BLaER1 treated with 17β-estradiol and CSF1 and Interleukin-3, amounts not matched to agents 10 nM and 100 nM (cell line): Measurements from ENCODE around the gene UXS1.

ENCODE experiments used
- H3K27ac ChIP-seq, 11 experiments: shearing (Covaris generic); formaldehyde crosslinking; 2 replicates each; pipeline ENCODE4 v1.8.1; 2022
- H3K27me3 ChIP-seq, 11 experiments: shearing (Covaris generic); formaldehyde crosslinking; 2 replicates each; pipeline ENCODE4 v1.8.1; 2022
- H3K36me3 ChIP-seq, 11 experiments: shearing (Covaris generic); formaldehyde crosslinking; 2 replicates each; pipeline ENCODE4 v1.8.1; 2022
- H3K4me1 ChIP-seq, 10 experiments: shearing (Covaris generic); formaldehyde crosslinking; 2 replicates each; pipeline ENCODE4 v1.8.1; 2022
- H3K4me2 ChIP-seq, 11 experiments: shearing (Covaris generic); formaldehyde crosslinking; 2 replicates each; pipeline ENCODE4 v1.8.1; 2022
- H3K4me3 ChIP-seq, 10 experiments: shearing (Covaris generic); formaldehyde crosslinking; 2 replicates each; pipeline ENCODE4 v1.8.1; 2022
- H3K9ac ChIP-seq, 11 experiments: shearing (Covaris generic); formaldehyde crosslinking; 2 replicates each; pipeline ENCODE4 v1.8.1; 2022
- H3K9me3 ChIP-seq, 11 experiments: shearing (Covaris generic); formaldehyde crosslinking; replicated peaks in 1 of 11; 2 replicates each; pipeline ENCODE4 v1.8.1; 2022
- H4K20me1 ChIP-seq, 11 experiments: shearing (Covaris generic); formaldehyde crosslinking; 2 replicates each; pipeline ENCODE4 v1.8.1; 2022
- Cebpa-rat ChIP-seq, 11 experiments: shearing (Covaris generic); IDR thresholded peaks; 2 replicates each; pipeline ENCODE4 v1.8.1; 2022

The UXS1 gene

GRCh38 chr2:106095478-106096298 is 98.4 kb downstream of the UXS1 start:
- TF ChIP-seq Cebpa-rat (IDR thresholded peaks at IDR 0.05): no peak
- H3K4me2 ChIP-seq: peak overlapping the region; percentile 15 to 68 (median 53); a peak in 19 of 22 replicates

GRCh38 chr2:106094131-106094841 is 99.8 kb downstream of the UXS1 start:
- H3K9me3 ChIP-seq: peaks cover 0 to 29% (median 8%) of the 10 kb centered on the region in 11 experiments; a peak in 8 of 22 replicates
- no peak overlapping the region for H3K4me3 ChIP-seq
- H3K9ac ChIP-seq: no peak overlapping the region
- TF ChIP-seq Cebpa-rat (IDR thresholded peaks at IDR 0.05): no peak
- H3K4me1 ChIP-seq: peaks cover 16 to 38% (median 33%) of the 10 kb centered on the region in 10 experiments
- H3K27ac ChIP-seq: no peak overlapping the region
- H3K27me3 ChIP-seq: no peaks in the 10 kb centered on the region
- no peak overlapping the region for H3K4me2 ChIP-seq
- H3K36me3 ChIP-seq: peaks cover 60 to 100% (median 97%) of the 10 kb centered on the region in 11 experiments
- H4K20me1 ChIP-seq: peaks cover 0 to 31% (median 13%) of the 10 kb centered on the region in 11 experiments; a peak in 14 of 22 replicates

More at GRCh38 chr2:106095478-106096298, 98.4 kb downstream of the UXS1 start:
- Histone ChIP-seq H3K27me3 (no peaks in the 10 kb centered on the region), H3K9ac (peak overlapping the region in 2 of 11 experiments; percentile 12 to 23; a peak in 4 of 22 replicates), H3K4me1 (peaks cover 16 to 38% (median 33%) of the 10 kb centered on the region in 10 experiments), H4K20me1 (peaks cover 0 to 44% (median 13%) of the 10 kb centered on the region in 11 experiments; a peak in 14 of 22 replicates), H3K36me3 (peaks cover 74 to 100% (median 98%) of the 10 kb centered on the region in 11 experiments), H3K4me3 (no peak overlapping the region), H3K27ac (peak overlapping the region in 9 of 11 experiments; percentile 15 to 57 (median 36); a peak in 12 of 22 replicates), H3K9me3 (peaks cover 0 to 18% (median 0%) of the 10 kb centered on the region in 11 experiments; a peak in 5 of 22 replicates)

GRCh38 chr2:106090916-106091618 is 103.0 kb downstream of the UXS1 start:
- no peak overlapping the region for H3K9ac ChIP-seq
- peaks cover 9 to 17% (median 10%) of the 10 kb centered on the region in 10 experiments for H3K4me1 ChIP-seq

GRCh38 chr2:106089611-106090010 is 104.5 kb downstream of the UXS1 start:
- no peak overlapping the region for H3K27ac ChIP-seq
- no peaks in the 10 kb centered on the region for H3K27me3 ChIP-seq
- H3K9ac ChIP-seq: no peak overlapping the region
- TF ChIP-seq Cebpa-rat (IDR thresholded peaks at IDR 0.05): no peak
- H3K4me2 ChIP-seq: no peak overlapping the region
- peaks cover 0 to 31% (median 8%) of the 10 kb centered on the region in 11 experiments; a peak in 8 of 22 replicates for H3K9me3 ChIP-seq
- peaks cover 36 to 54% (median 51%) of the 10 kb centered on the region in 11 experiments for H3K36me3 ChIP-seq
- peaks cover 0 to 6% (median 0%) of the 10 kb centered on the region in 10 experiments; a peak in 5 of 20 replicates for H3K4me1 ChIP-seq
- H3K4me3 ChIP-seq: no peak overlapping the region
- peaks cover 0 to 7% (median 0%) of the 10 kb centered on the region in 11 experiments; a peak in 1 of 22 replicates for H4K20me1 ChIP-seq

More at GRCh38 chr2:106090916-106091618, 103.0 kb downstream of the UXS1 start:
- peaks cover 0 to 31% (median 8%) of the 10 kb centered on the region in 11 experiments; a peak in 8 of 22 replicates for H3K9me3 ChIP-seq
- H3K4me3 ChIP-seq: no peak overlapping the region
- H4K20me1 ChIP-seq: peaks cover 0 to 12% (median 0%) of the 10 kb centered on the region in 11 experiments; a peak in 2 of 22 replicates
- H3K27ac ChIP-seq: no peak overlapping the region
- no peaks in the 10 kb centered on the region for H3K27me3 ChIP-seq
- no peak for TF ChIP-seq Cebpa-rat (IDR thresholded peaks at IDR 0.05)
- H3K36me3 ChIP-seq: peaks cover 38 to 68% (median 66%) of the 10 kb centered on the region in 11 experiments
- no peak overlapping the region for H3K4me2 ChIP-seq

- Histone ChIP-seq H3K27me3 (no peaks in the 10 kb centered on the region), H3K4me3 (no peak overlapping the region), H3K9me3 (peaks cover 0 to 13% (median 5%) of the 10 kb centered on the region in 11 experiments; a peak in 8 of 22 replicates), H3K27ac (no peak overlapping the region), H3K36me3 (peaks cover 0 to 11% (median 10%) of the 10 kb centered on the region in 11 experiments; a peak in 13 of 22 replicates), H3K9ac (no peak overlapping the region), H3K4me1 (no peaks in the 10 kb centered on the region), H3K4me2 (no peak overlapping the region), H4K20me1 (no peaks in the 10 kb centered on the region)
- no peak for TF ChIP-seq Cebpa-rat (IDR thresholded peaks at IDR 0.05)
These were observed 108.7 kb downstream of the UXS1 start for GRCh38 chr2:106085181-106085940.

- H3K4me3 ChIP-seq: no peak overlapping the region
- peaks cover 0 to 3% (median 0%) of the 10 kb centered on the region in 11 experiments; a peak in 1 of 22 replicates for H3K9me3 ChIP-seq
- H3K4me2 ChIP-seq: no peak overlapping the region
- H3K27ac ChIP-seq: no peak overlapping the region
- no peaks in the 10 kb centered on the region for H4K20me1 ChIP-seq
- H3K36me3 ChIP-seq: no peaks in the 10 kb centered on the region
- no peak for TF ChIP-seq Cebpa-rat (IDR thresholded peaks at IDR 0.05)
- H3K4me1 ChIP-seq: no peaks in the 10 kb centered on the region
- no peak overlapping the region for H3K9ac ChIP-seq
- no peaks in the 10 kb centered on the region for H3K27me3 ChIP-seq
These were observed 113.1 kb downstream of the UXS1 start for GRCh38 chr2:106080959-106081358.

- Histone ChIP-seq H3K4me2 (no peak overlapping the region), H3K36me3 (no peaks in the 10 kb centered on the region), H3K4me3 (no peak overlapping the region), H3K9ac (no peak overlapping the region), H3K27ac (no peak overlapping the region), H3K9me3 (peaks cover 0 to 4% (median 0%) of the 10 kb centered on the region in 11 experiments; a peak in 2 of 22 replicates), H3K4me1 (peaks cover 8 to 12% (median 10%) of the 10 kb centered on the region in 10 experiments; a peak in 19 of 20 replicates), H4K20me1 (no peaks in the 10 kb centered on the region), H3K27me3 (no peaks in the 10 kb centered on the region)
- no peak for TF ChIP-seq Cebpa-rat (IDR thresholded peaks at IDR 0.05)
These were observed 116.0 kb downstream of the UXS1 start for GRCh38 chr2:106078096-106078495.

GRCh38 chr2:106076941-106077340 is 117.2 kb downstream of the UXS1 start:
- Histone ChIP-seq H3K4me3 (no peak overlapping the region), H3K27me3 (no peaks in the 10 kb centered on the region), H3K4me2 (no peak overlapping the region), H3K9ac (no peak overlapping the region), H3K9me3 (peaks cover 0 to 4% (median 0%) of the 10 kb centered on the region in 11 experiments; a peak in 3 of 22 replicates), H4K20me1 (no peaks in the 10 kb centered on the region), H3K27ac (no peak overlapping the region), H3K4me1 (peaks cover 8 to 13% (median 10%) of the 10 kb centered on the region in 10 experiments; a peak in 19 of 20 replicates), H3K36me3 (no peaks in the 10 kb centered on the region)
- no peak for TF ChIP-seq Cebpa-rat (IDR thresholded peaks at IDR 0.05)
